ENCODE data around the gene PLEKHH1.

GRCh38 chr14:67486890-67487289 lies 46.2 kb upstream of the PLEKHH1 start:
- no peak for TF ChIP-seq POLR2AphosphoS5 (IDR thresholded peaks at IDR 0.05; ENCODE audit: borderline replicate concordance, low read depth, low read length)
- no peak for TF ChIP-seq EZH2 (IDR thresholded peaks at IDR 0.05)
- TF ChIP-seq FOXP2 (optimal IDR thresholded peaks at IDR 0.05; ENCODE audit: control extremely low read depth, extremely low read length, insufficient read depth) = no peak

All from SK-N-MC (cell line).